CD14-positive monocyte (primary cell): ENCODE measurements around the gene TBCK. TPM values are rescaled to one million over a fixed set of nuclear protein-coding genes. Genes with fewer than 3 reads are reported as not detected.

Source experiments
- DNase-seq, 3 donors: peaks; one replicate each; pipeline ENCODE4 v3.0.0-alpha.2; 2011 to 2022
- H2AFZ ChIP-seq: 2 replicates; pipeline ENCODE4 v1.6.0; 2012; ENCODE audit warnings: mild to moderate bottlenecking, low read depth, low read length, inconsistent platforms; ENCODE audit not compliant: insufficient read depth, poor library complexity, severe bottlenecking
- H3K27ac ChIP-seq, 2 donors: 1 replicate in 1 of 2; 2 replicates in 1 of 2; pipeline ENCODE4 v1.5.1; 2012 to 2013; ENCODE audit warnings: low read length in 2 of 2, control low read depth in 1 of 2, inconsistent platforms in 1 of 2, low read depth in 1 of 2, mild to moderate bottlenecking in 1 of 2
- H3K27me3 ChIP-seq, 2 donors: one replicate each; pipeline versions ENCODE4 v1.6.0 to v1.6.1; 2011 to 2013; ENCODE audit warnings: low read length in 2 of 2; ENCODE audit not compliant: control insufficient read depth in 2 of 2, insufficient read depth in 2 of 2
- H3K36me3 ChIP-seq, 2 donors: replicated peaks in 1 of 2; 1 replicate in 1 of 2; 2 replicates in 1 of 2; pipeline versions ENCODE4 v1.5.1 to v1.6.1; 2012 to 2013; ENCODE audit warnings: low read length in 2 of 2, control low read depth in 1 of 2, inconsistent platforms in 1 of 2, mild to moderate bottlenecking in 1 of 2; ENCODE audit not compliant: insufficient read depth in 2 of 2, control insufficient read depth in 1 of 2
- H3K4me1 ChIP-seq, 2 donors: 1 replicate in 1 of 2; 2 replicates in 1 of 2; pipeline versions ENCODE4 v1.5.1 to v1.6.1; 2012 to 2013; ENCODE audit warnings: low read length in 2 of 2, control low read depth in 1 of 2, inconsistent platforms in 1 of 2, mild to moderate bottlenecking in 1 of 2, moderate library complexity in 1 of 2; ENCODE audit not compliant: insufficient read depth in 2 of 2, control insufficient read depth in 1 of 2
- H3K4me2 ChIP-seq: replicated peaks from 2 replicates; pipeline ENCODE3; 2012; ENCODE audit warnings: low read length, moderate library complexity, mild to moderate bottlenecking; ENCODE audit not compliant: poor library complexity, severe bottlenecking; ENCODE audit errors: extremely low read depth
- H3K4me3 ChIP-seq, 3 experiments: fragments of 200-600 bp in 1 of 3; sonication (generic) in 1 of 3; replicated peaks in 1 of 3; 1 replicate in 2 of 3; 2 replicates in 1 of 3; pipeline ENCODE4 v1.5.1; 2011 to 2013; ENCODE audit warnings: low read length in 3 of 3, mild to moderate bottlenecking in 3 of 3, control low read depth in 2 of 3, low read depth in 2 of 3, inconsistent platforms in 1 of 3, moderate library complexity in 1 of 3
- H3K79me2 ChIP-seq: 2 replicates; pipeline ENCODE4 v1.6.0; 2012; ENCODE audit warnings: mild to moderate bottlenecking, control low read depth, inconsistent platforms, low read length, moderate library complexity; ENCODE audit not compliant: insufficient read depth
- H3K9ac ChIP-seq: 2 replicates; pipeline ENCODE4 v1.6.0; 2017; ENCODE audit warnings: low read length, mild to moderate bottlenecking; ENCODE audit not compliant: insufficient read depth, poor library complexity, severe bottlenecking
- H3K9me3 ChIP-seq, 2 donors: replicated peaks in 1 of 2; 1 replicate in 1 of 2; 2 replicates in 1 of 2; pipeline versions ENCODE4 v1.5.1 to v1.6.1; 2012 to 2013; ENCODE audit warnings: low read length in 2 of 2, control low read depth in 1 of 2; ENCODE audit not compliant: control insufficient read depth in 1 of 2, insufficient read depth in 1 of 2
- H4K20me1 ChIP-seq: 2 replicates; pipeline ENCODE4 v1.6.0; 2012; ENCODE audit warnings: mild to moderate bottlenecking, low read length, control low read depth, moderate library complexity; ENCODE audit not compliant: insufficient read depth
- H3K27ac Mint-ChIP-seq, 7 donors: one replicate each; pipeline ENCODE4 v1.8.0; 2020; ENCODE audit warnings: mild to moderate bottlenecking in 7 of 7, mixed read lengths in 7 of 7, moderate library complexity in 6 of 7, inconsistent platforms in 2 of 7
- H3K27me3 Mint-ChIP-seq, 3 donors: one replicate each; pipeline ENCODE4 v1.8.0; 2021 to 2022; ENCODE audit warnings: low read depth in 3 of 3, mild to moderate bottlenecking in 3 of 3, mixed read lengths in 3 of 3, moderate library complexity in 3 of 3, inconsistent platforms in 1 of 3
- H3K36me3 Mint-ChIP-seq, 2 donors: one replicate each; pipeline ENCODE4 v1.8.0; 2020; ENCODE audit warnings: mixed read lengths in 2 of 2, inconsistent platforms in 1 of 2, mild to moderate bottlenecking in 1 of 2
- H3K4me1 Mint-ChIP-seq: one replicate; pipeline ENCODE4 v1.8.0; 2020; ENCODE audit warnings: mild to moderate bottlenecking, mixed read lengths
- H3K4me3 Mint-ChIP-seq, 2 donors: one replicate each; pipeline ENCODE4 v1.8.0; 2020; ENCODE audit warnings: mild to moderate bottlenecking in 2 of 2, mixed read lengths in 2 of 2, moderate library complexity in 1 of 2
- H3K9me3 Mint-ChIP-seq, 7 donors: one replicate each; pipeline ENCODE4 v1.8.0; 2020 to 2022; ENCODE audit warnings: mixed read lengths in 7 of 7, mild to moderate bottlenecking in 6 of 7, moderate library complexity in 6 of 7, inconsistent platforms in 2 of 7
- CTCF ChIP-seq: fragments of 200-600 bp; IDR thresholded peaks from one replicate; pipeline ENCODE4 v1.8.0; 2022; ENCODE audit warnings: antibody characterized with exemption, mild to moderate bottlenecking
- WGBS: methylation state at CpG from one replicate; pipeline ENCODE4 v1.1.5; 2013; ENCODE audit warnings: missing lambda C conversion rate; ENCODE audit not compliant: insufficient coverage; 5-methylcytosine and 5-hydroxymethylcytosine counted together
- intact Hi-C, 2 donors: fragments of 100-400 bp; cut with micrococcal nuclease; formaldehyde crosslinking; loops; one replicate each; pipeline versions ENCODE4 v1.15.0 to v1.15.1; 2023
- polyA plus RNA-seq, 3 donors: library from polyadenylated mRNA; depleted of rRNA in 1 of 3; unstranded in 2 of 3; stranded (reverse) in 1 of 3; fragments of 300-500 nt in 2 of 3; fragments of >200 nt in 1 of 3; fragmentation: Illumina TruSeq in 2 of 3; gene quantifications; 1 replicate in 2 of 3; 2 replicates in 1 of 3; pipeline ENCODE4 v1.2.3, GENCODE V29; 2012 to 2021

TBCK gene
- polyA plus RNA-seq, 3 donors = 8.0 to 14.0 (median 12.5) TPM

- WGBS = no CpG with 5 or more reads among the region's 1 CpG
- Mint-ChIP-seq H3K9me3 (no peaks in the 10 kb centered on the region), H3K4me3 (no peak overlapping the region), H3K27ac (no peak overlapping the region), H3K27me3 (peaks cover 0 to 2% (median 0%) of the 10 kb centered on the region in 3 donors), H3K4me1 (peaks cover 20% of the 10 kb centered on the region), H3K36me3 (no peaks in the 10 kb centered on the region)
- Histone ChIP-seq H3K9me3 (no peaks in the 10 kb centered on the region), H3K9ac (no peak overlapping the region), H3K4me3 (no peak overlapping the region), H3K36me3 (no peaks in the 10 kb centered on the region), H3K4me1 (peaks cover 8 to 16% of the 10 kb centered on the region in 2 donors), H2AFZ (no peak overlapping the region), H3K27me3 (no peaks in the 10 kb centered on the region), H3K27ac (no peak overlapping the region), H3K79me2 (no peaks in the 10 kb centered on the region), H4K20me1 (no peaks in the 10 kb centered on the region), H3K4me2 (no peak overlapping the region)
- DNase-seq = no peak
- intact Hi-C loops = no loop called here
- no peak for TF ChIP-seq CTCF
These were observed 48.3 kb upstream of the TBCK start for GRCh38 chr4:106364282-106364681.

GRCh38 chr4:106362086-106362825, 46.2 kb upstream of the TBCK start:
- no peaks in the 10 kb centered on the region for H3K27me3 Mint-ChIP-seq

More at GRCh38 chr4:106362086-106362825, 46.2 kb upstream of the TBCK start:
- Histone ChIP-seq H3K27ac (no peak overlapping the region), H2AFZ (no peak overlapping the region), H3K9me3 (no peaks in the 10 kb centered on the region), H3K79me2 (no peaks in the 10 kb centered on the region), H3K27me3 (no peaks in the 10 kb centered on the region), H3K4me3 (no peak overlapping the region), H3K9ac (no peak overlapping the region), H3K4me2 (no peak overlapping the region), H3K36me3 (no peaks in the 10 kb centered on the region), H3K4me1 (peaks cover 8 to 24% of the 10 kb centered on the region in 2 donors), H4K20me1 (no peaks in the 10 kb centered on the region)
- intact Hi-C loops = no loop called here
- Mint-ChIP-seq H3K9me3 (no peaks in the 10 kb centered on the region), H3K4me1 (peaks cover 27% of the 10 kb centered on the region), H3K27ac (no peak overlapping the region), H3K36me3 (no peaks in the 10 kb centered on the region), H3K4me3 (no peak overlapping the region)
- 100% methylated on average over 1 of the region's 3 CpGs for WGBS
- DNase-seq = no peak
- TF ChIP-seq CTCF = no peak
